Right lobe of liver (tissue), 6 donors: ENCODE results near the gene PBX4. TPM values are rescaled to one million over a fixed set of nuclear protein-coding genes. Genes with fewer than 3 reads are reported as not detected.

ENCODE experiments used
- ATAC-seq, 4 donors: fragments of 200-7000 bp; cut with Tn5 transposase; one replicate each; pipeline ENCODE4 v1.9.1; 2020; ENCODE audit warnings: mild to moderate bottlenecking in 4 of 4, moderate library complexity in 4 of 4
- DNase-seq, 3 donors: peaks; one replicate each; pipeline ENCODE4 v3.0.0-alpha.2; 2020
- H3K27ac ChIP-seq, 3 donors: fragments of 200-600 bp; one replicate each; pipeline ENCODE4 v1.8.0; 2022
- H3K27me3 ChIP-seq, 2 donors: fragments of 200-600 bp; one replicate each; pipeline ENCODE4 v1.8.0; 2022
- H3K36me3 ChIP-seq, 4 donors: fragments of 200-600 bp; sonication (generic) in 1 of 4; one replicate each; pipeline versions ENCODE4 v1.5.1 to v1.8.0; 2017 to 2022; ENCODE audit warnings: control low read depth in 1 of 4
- H3K4me1 ChIP-seq, 4 donors: fragments of 200-600 bp; sonication (generic) in 1 of 4; one replicate each; pipeline versions ENCODE4 v1.5.1 to v1.8.0; 2017 to 2022; ENCODE audit warnings: control low read depth in 1 of 4
- H3K4me3 ChIP-seq, 3 donors: fragments of 200-600 bp; one replicate each; pipeline ENCODE4 v1.8.0; 2022
- H3K9me3 ChIP-seq, 4 donors: fragments of 200-600 bp; sonication (generic) in 1 of 4; one replicate each; pipeline versions ENCODE4 v1.5.1 to v1.8.0; 2017 to 2022; ENCODE audit warnings: control low read depth in 1 of 4
- CTCF ChIP-seq, 4 donors: fragments of 200-600 bp in 3 of 4; fragments of 450-650 bp in 1 of 4; IDR thresholded peaks; one replicate each; pipeline versions ENCODE4 v1.5.1 to v1.8.0; 2016 to 2022; ENCODE audit warnings: antibody characterized with exemption in 4 of 4, mild to moderate bottlenecking in 2 of 4
- POLR2A ChIP-seq: fragments of 450-650 bp; IDR thresholded peaks from one replicate; pipeline ENCODE4 v1.6.1; 2017; ENCODE audit warnings: antibody characterized with exemption, mild to moderate bottlenecking
- WGBS: methylation state at CpG from one replicate; pipeline ENCODE4 v1.1.6; 2018; ENCODE audit warnings: low coverage, low lambda C conversion rate; ENCODE audit not compliant: insufficient coverage; ENCODE audit errors: missing lambda C conversion rate; 5-methylcytosine and 5-hydroxymethylcytosine counted together
- intact Hi-C, 2 donors: fragments of 100-400 bp; cut with DNase I; formaldehyde crosslinking; loops; one replicate each; pipeline versions ENCODE4 v1.11.2 to v1.14.1; 2022
- total RNA-seq, 6 experiments: library from RNA; depleted of rRNA in 2 of 6; stranded (reverse); fragments of >200 nt in 2 of 6; fragmentation: NEBNext Ultra II Directional in 3 of 6; extraction: Animal tissue kit (Norgen Biotek cat#: 25700) in 3 of 6; gene quantifications; one replicate each; pipeline versions ENCODE4 v1.1.0 to v1.2.4, GENCODE V29; 2016 to 2023
- donor health status: DM: no; HTN: yes; CAD: no.
- donor health status: DM: no; HTN: no; CAD: no.
- donor health status: DM: no; HTN: no; CAD: no.
- donor health status: DM: no; HTN: yes; CAD: no.
- donor health status: DM: no; HTN: yes; CAD: no.

Gene PBX4
- total RNA-seq, 6 experiments from 2014 or later, result 0.87 TPM; not detected in 5

GRCh38 chr19:19650331-19650730 is 31.8 kb upstream of the PBX4 start:
- no peak overlapping the region for H3K27ac ChIP-seq
- no peak overlapping the region for H3K4me3 ChIP-seq
- no peaks in the 10 kb centered on the region for H3K27me3 ChIP-seq
- DNase-seq (no peak), ATAC-seq (no peak)
- intact Hi-C loops, result no loop called here
- WGBS, result 100% methylated on average over 2 of the region's 9 CpGs
- peaks cover 3 to 81% (median 36%) of the 10 kb centered on the region in 4 donors for H3K36me3 ChIP-seq
- TF ChIP-seq CTCF (IDR thresholded peaks at IDR 0.05) (no peak), POLR2A (no peak)
- no peaks in the 10 kb centered on the region for H3K9me3 ChIP-seq
- no peaks in the 10 kb centered on the region for H3K4me1 ChIP-seq

- no peak overlapping the region for H3K27ac ChIP-seq
- TF ChIP-seq CTCF (IDR thresholded peaks at IDR 0.05), result no peak
- TF ChIP-seq POLR2A, result no peak
- H3K36me3 ChIP-seq, result peaks cover 0 to 79% (median 31%) of the 10 kb centered on the region in 4 donors
- no peaks in the 10 kb centered on the region for H3K9me3 ChIP-seq
- no peak for DNase-seq
- no CpG with 5 or more reads among the region's 22 CpGs for WGBS
- H3K27me3 ChIP-seq, result no peaks in the 10 kb centered on the region
- intact Hi-C loops, result loop anchor here (5.0 kb wide), 1 partner anchor 117 kb away; no protein-coding TSS in a partner anchor
- H3K4me3 ChIP-seq, result no peak overlapping the region
- ATAC-seq, result no peak
- no peaks in the 10 kb centered on the region for H3K4me1 ChIP-seq
Observed at GRCh38 chr19:19649580-19649995, 31.1 kb upstream of the PBX4 start.

GRCh38 chr19:19649155-19649554 is 30.7 kb upstream of the PBX4 start:
- H3K27me3 ChIP-seq, result no peaks in the 10 kb centered on the region
- 76% methylated on average over 3 of the region's 6 CpGs for WGBS
- no peak for DNase-seq
- peaks cover 0 to 74% (median 29%) of the 10 kb centered on the region in 4 donors for H3K36me3 ChIP-seq
- H3K4me1 ChIP-seq, result no peaks in the 10 kb centered on the region
- no peak overlapping the region for H3K27ac ChIP-seq
- no peak for ATAC-seq
- no peaks in the 10 kb centered on the region for H3K9me3 ChIP-seq
- H3K4me3 ChIP-seq, result no peak overlapping the region
- TF ChIP-seq CTCF (IDR thresholded peaks at IDR 0.05) (no peak), POLR2A (no peak)
- intact Hi-C loops, result loop anchor here (5.0 kb wide), 1 partner anchor 117 kb away; no protein-coding TSS in a partner anchor

- no peak for DNase-seq
- no peak overlapping the region for H3K4me3 ChIP-seq
- no peak overlapping the region for H3K27ac ChIP-seq
- WGBS, result 85% methylated on average over 5 of the region's 29 CpGs
- peaks cover 0 to 55% (median 16%) of the 10 kb centered on the region in 4 donors for H3K36me3 ChIP-seq
- no peaks in the 10 kb centered on the region for H3K9me3 ChIP-seq
- H3K4me1 ChIP-seq, result no peaks in the 10 kb centered on the region
- no peaks in the 10 kb centered on the region for H3K27me3 ChIP-seq
- ATAC-seq, result no peak
- TF ChIP-seq CTCF (IDR thresholded peaks at IDR 0.05), result no peak
- no peak for TF ChIP-seq POLR2A
- intact Hi-C loops, result loop anchor here (5.0 kb wide), 1 partner anchor 115 kb away; no protein-coding TSS in a partner anchor
Observed at GRCh38 chr19:19647037-19647835, 28.7 kb upstream of the PBX4 start.
